ENCODE data around the gene STAB1. TPM values are rescaled to one million over a fixed set of nuclear protein-coding genes. Genes with fewer than 3 reads are reported as not detected.

Gene STAB1
- total RNA-seq, 1 experiment from 2014 or later, result 0.33 TPM

GRCh38 chr3:52452126-52452525 lies 43.0 kb upstream of the STAB1 start:
- CTCF ChIA-PET, result no interaction called here
- no peak overlapping the region for H2AFZ ChIP-seq (ENCODE audit: low read length)
- no peaks in the 10 kb centered on the region for H3K27me3 ChIP-seq (ENCODE audit: low read length)
- DNase-seq (no peak), ATAC-seq (no peak)
- no peak overlapping the region for H3K4me2 ChIP-seq (ENCODE audit: low read length)
- no peak for TF ChIP-seq EZH2 (IDR thresholded peaks at IDR 0.05; ENCODE audit: low read length, unreplicated experiment)
- TF ChIP-seq EZH2phosphoT487 (IDR thresholded peaks at IDR 0.05; ENCODE audit: borderline replicate concordance, low read length), result no peak
- TF ChIP-seq, protein P1, sequence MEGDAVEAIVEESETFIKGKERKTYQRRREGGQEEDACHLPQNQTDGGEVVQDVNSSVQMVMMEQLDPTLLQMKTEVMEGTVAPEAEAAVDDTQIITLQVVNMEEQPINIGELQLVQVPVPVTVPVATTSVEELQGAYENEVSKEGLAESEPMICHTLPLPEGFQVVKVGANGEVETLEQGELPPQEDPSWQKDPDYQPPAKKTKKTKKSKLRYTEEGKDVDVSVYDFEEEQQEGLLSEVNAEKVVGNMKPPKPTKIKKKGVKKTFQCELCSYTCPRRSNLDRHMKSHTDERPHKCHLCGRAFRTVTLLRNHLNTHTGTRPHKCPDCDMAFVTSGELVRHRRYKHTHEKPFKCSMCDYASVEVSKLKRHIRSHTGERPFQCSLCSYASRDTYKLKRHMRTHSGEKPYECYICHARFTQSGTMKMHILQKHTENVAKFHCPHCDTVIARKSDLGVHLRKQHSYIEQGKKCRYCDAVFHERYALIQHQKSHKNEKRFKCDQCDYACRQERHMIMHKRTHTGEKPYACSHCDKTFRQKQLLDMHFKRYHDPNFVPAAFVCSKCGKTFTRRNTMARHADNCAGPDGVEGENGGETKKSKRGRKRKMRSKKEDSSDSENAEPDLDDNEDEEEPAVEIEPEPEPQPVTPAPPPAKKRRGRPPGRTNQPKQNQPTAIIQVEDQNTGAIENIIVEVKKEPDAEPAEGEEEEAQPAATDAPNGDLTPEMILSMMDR (conservative IDR thresholded peaks at IDR 0.05; ENCODE audit: low read depth, low read length), result no peak
- intact Hi-C loops (cut with micrococcal nuclease), result no loop called here
- no peaks in the 10 kb centered on the region for H3K9me2 ChIP-seq (replicated peaks; ENCODE audit: low read length)
- peaks cover 24% of the 10 kb centered on the region for H3K79me2 ChIP-seq (ENCODE audit: low read length)
- POLR2A ChIA-PET (ENCODE audit: unreplicated experiment), result no interaction called here
- H3K4me3 ChIP-seq (ENCODE audit: low read length), result no peak overlapping the region
- no peaks in the 10 kb centered on the region for H3F3A ChIP-seq (ENCODE audit: low read length, unreplicated experiment)
- H3K36me3 ChIP-seq (ENCODE audit: low read depth, low read length), result no peaks in the 10 kb centered on the region
- no peaks in the 10 kb centered on the region for H3K9me3 ChIP-seq (ENCODE audit: low read length)
- no peak overlapping the region for H3K9ac ChIP-seq (ENCODE audit: low read length)
- BruUV-seq (replicated peaks), result no TSS peak
- no peaks in the 10 kb centered on the region for H4K20me1 ChIP-seq (ENCODE audit: low read length)
- no peak overlapping the region for H3K27ac ChIP-seq (ENCODE audit: low read length)
- H3K4me1 ChIP-seq (ENCODE audit: insufficient read depth, low read length), result peaks cover 28% of the 10 kb centered on the region

DNA sequence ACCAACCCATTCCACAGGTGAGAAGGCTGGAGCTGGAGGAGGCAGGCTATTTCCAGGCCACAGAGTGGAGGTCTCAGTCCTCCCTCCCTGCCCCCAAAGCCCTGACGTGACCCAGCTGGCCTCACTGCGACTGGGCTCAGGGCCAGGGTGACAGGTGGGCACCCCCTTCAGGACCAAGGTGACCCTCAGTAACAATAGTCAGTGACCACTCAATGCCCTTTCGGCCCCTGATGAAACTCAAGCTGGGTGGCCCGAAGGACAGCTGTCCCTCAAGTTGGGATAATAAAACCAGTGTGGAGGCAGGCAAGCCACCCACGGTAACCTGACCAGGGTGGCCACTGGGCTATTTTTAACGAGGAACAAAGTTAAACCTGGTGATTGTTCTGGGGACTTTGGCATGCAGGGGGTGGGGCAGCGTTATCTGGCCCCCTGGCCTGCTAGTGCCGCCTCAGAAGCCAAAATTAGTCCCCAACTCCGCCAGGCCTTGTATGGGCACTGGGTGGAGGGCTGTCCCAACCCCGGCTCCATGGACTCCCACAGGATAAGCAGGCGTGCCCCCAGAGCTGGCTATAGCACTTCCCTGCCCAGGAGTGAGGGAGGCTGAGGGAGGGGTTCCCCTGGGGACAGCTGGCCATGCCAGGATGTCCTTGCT lies 42.4 kb upstream of the STAB1 start:
- no TSS peak for BruUV-seq (replicated peaks)
- no peaks in the 10 kb centered on the region for H3K36me3 ChIP-seq (ENCODE audit: low read depth, low read length)
- ATAC-seq (no peak), DNase-seq (no peak)
- H3K9ac ChIP-seq (ENCODE audit: low read length), result no peak overlapping the region
- peaks cover 28% of the 10 kb centered on the region for H3K4me1 ChIP-seq (ENCODE audit: insufficient read depth, low read length)
- no peaks in the 10 kb centered on the region for H4K20me1 ChIP-seq (ENCODE audit: low read length)
- no peaks in the 10 kb centered on the region for H3K9me3 ChIP-seq (ENCODE audit: low read length)
- TF ChIP-seq, protein P1 (conservative IDR thresholded peaks at IDR 0.05; ENCODE audit: low read depth, low read length), result no peak
- no peak for TF ChIP-seq EZH2phosphoT487 (IDR thresholded peaks at IDR 0.05; ENCODE audit: borderline replicate concordance, low read length)
- TF ChIP-seq EZH2 (IDR thresholded peaks at IDR 0.05; ENCODE audit: low read length, unreplicated experiment), result no peak
- peaks cover 29% of the 10 kb centered on the region for H3K79me2 ChIP-seq (ENCODE audit: low read length)
- no peaks in the 10 kb centered on the region for H3F3A ChIP-seq (ENCODE audit: low read length, unreplicated experiment)
- no peak overlapping the region for H3K27ac ChIP-seq (ENCODE audit: low read length)
- ChIA-PET CTCF (no interaction called here), POLR2A (ENCODE audit: unreplicated experiment) (no interaction called here)
- intact Hi-C loops (cut with micrococcal nuclease), result no loop called here
- no peak overlapping the region for H2AFZ ChIP-seq (ENCODE audit: low read length)
- H3K9me2 ChIP-seq (replicated peaks; ENCODE audit: low read length), result no peaks in the 10 kb centered on the region
- H3K27me3 ChIP-seq (ENCODE audit: low read length), result no peaks in the 10 kb centered on the region
- no peak overlapping the region for H3K4me3 ChIP-seq (ENCODE audit: low read length)
- no peak overlapping the region for H3K4me2 ChIP-seq (ENCODE audit: low read length)

- Histone ChIP-seq H3K9ac (ENCODE audit: low read length) (peak within 1 kb of the TSS; percentile 96), H4K20me1 (ENCODE audit: low read length) (no peaks in the 10 kb centered on the region), H3K27ac (ENCODE audit: low read length) (no peak within 1 kb of the TSS), H3K4me1 (ENCODE audit: insufficient read depth, low read length) (peaks cover 28% of the 10 kb centered on the region), H3K9me2 (replicated peaks; ENCODE audit: low read length) (no peaks in the 10 kb centered on the region), H3F3A (ENCODE audit: low read length, unreplicated experiment) (no peaks in the 10 kb centered on the region), H3K4me3 (ENCODE audit: low read length) (peak within 1 kb of the TSS; percentile 99), H3K79me2 (ENCODE audit: low read length) (peaks cover 31% of the 10 kb centered on the region), H2AFZ (ENCODE audit: low read length) (peak within 1 kb of the TSS; percentile 93), H3K9me3 (ENCODE audit: low read length) (no peaks in the 10 kb centered on the region), H3K4me2 (ENCODE audit: low read length) (peak within 1 kb of the TSS; percentile 98), H3K36me3 (ENCODE audit: low read depth, low read length) (peaks cover 9% of the 10 kb centered on the region), H3K27me3 (ENCODE audit: low read length) (no peaks in the 10 kb centered on the region)
- POLR2A ChIA-PET (ENCODE audit: unreplicated experiment), result no interaction called here
- BruUV-seq (replicated peaks), result no TSS peak
- ATAC-seq, result no peak
- no peak for DNase-seq
- intact Hi-C loops (cut with micrococcal nuclease), result no loop called here
- CTCF ChIA-PET, result interaction anchor here (0.8 kb wide), 1 partner anchor 8 kb away, joined by 3 read pairs; no protein-coding TSS in a partner anchor
- TF ChIP-seq EZH2phosphoT487 (IDR thresholded peaks at IDR 0.05; ENCODE audit: borderline replicate concordance, low read length) (no peak), EZH2 (IDR thresholded peaks at IDR 0.05; ENCODE audit: low read length, unreplicated experiment) (no peak)
- TF ChIP-seq, protein P1 (conservative IDR thresholded peaks at IDR 0.05; ENCODE audit: low read depth, low read length), result no peak
Measured at GRCh38 chr3:52453496-52454249, 41.5 kb upstream of the STAB1 start, which contains the start of gene TNNC1. Gene TNNC1 (minus strand): TSS chr3:52454041. CDS start chr3:52454015, 26 bp downstream.

Measured in PC-3 (cell line).